T-helper 1 cell (primary cell): ENCODE measurements around the gene FN3KRP.
A peak's percentile ranks its signal among the peaks of the same experiment; 100 is the strongest.

Experiments used
- DNase-seq, 5 donors: peaks; one replicate each; pipeline ENCODE4 v3.0.0-alpha.2; 2012 to 2020

Gene FN3KRP

GRCh38 chr17:82687871-82688270, 28.6 kb upstream of the FN3KRP start:
- DNase-seq: no peak

GRCh38 chr17:82689077-82689476, 27.4 kb upstream of the FN3KRP start:
- no peak for DNase-seq

- DNase-seq: no peak
Measured at GRCh38 chr17:82690786-82691489, 25.6 kb upstream of the FN3KRP start.

GRCh38 chr17:82691714-82692113, 24.8 kb upstream of the FN3KRP start:
- DNase-seq: no peak

- no peak for DNase-seq
Measured at GRCh38 chr17:82692268-82692667, 24.2 kb upstream of the FN3KRP start.

- no peak for DNase-seq
Measured at GRCh38 chr17:82693168-82693867, 23.2 kb upstream of the FN3KRP start.

GRCh38 chr17:82694647-82695046, 21.9 kb upstream of the FN3KRP start:
- DNase-seq: no peak

GRCh38 chr17:82696259-82696658, 20.2 kb upstream of the FN3KRP start:
- DNase-seq: no peak

- DNase-seq: peak in 1 of 5 donors; percentile 8
Measured at GRCh38 chr17:82696916-82697807, 19.3 kb upstream of the FN3KRP start.

- no peak for DNase-seq
Measured at GRCh38 chr17:82697808-82698064, 18.8 kb upstream of the FN3KRP start.

- DNase-seq: peak; percentile 97 to 99 (median 98)
Measured at GRCh38 chr17:82698065-82698973, 18.2 kb upstream of the FN3KRP start, which contains the start of gene RAB40B. TSS of gene RAB40B (minus strand) at chr17:82698698. CDS start at chr17:82698596, 102 bp downstream.

- no peak for DNase-seq
Measured at GRCh38 chr17:82698974-82699442, 17.5 kb upstream of the FN3KRP start.

- DNase-seq: no peak
Measured at GRCh38 chr17:82699551-82699950, 17.0 kb upstream of the FN3KRP start.

- DNase-seq: no peak
Measured at GRCh38 chr17:82702231-82702927, 14.1 kb upstream of the FN3KRP start.

GRCh38 chr17:82703036-82703745, 13.3 kb upstream of the FN3KRP start:
- no peak for DNase-seq

GRCh38 chr17:82703935-82704865, 12.3 kb upstream of the FN3KRP start:
- DNase-seq: no peak

- DNase-seq: no peak
Measured at GRCh38 chr17:82704886-82705285, 11.6 kb upstream of the FN3KRP start.

- no peak for DNase-seq
Measured at GRCh38 chr17:82705756-82706155, 10.8 kb upstream of the FN3KRP start.

- no peak for DNase-seq
Measured at GRCh38 chr17:82709024-82709675, 7.4 kb upstream of the FN3KRP start.
